H9 (cell line): ENCODE results near the gene CACNA1A. TPM values are rescaled to one million over a fixed set of nuclear protein-coding genes. Genes with fewer than 3 reads are reported as not detected.

ENCODE experiments used
- DNase-seq: peaks from one replicate; pipeline ENCODE4 v3.0.0-alpha.2; 2017
- H2AFZ ChIP-seq: one replicate; pipeline ENCODE4 v1.6.1; 2013; ENCODE audit warnings: mild to moderate bottlenecking, low read length, control low read depth, moderate library complexity
- H2AK5ac ChIP-seq: 2 replicates; pipeline ENCODE4 v1.6.1; 2013; ENCODE audit warnings: low read length, control low read depth, mixed read lengths; ENCODE audit not compliant: insufficient read length
- H2BK120ac ChIP-seq: one replicate; pipeline ENCODE4 v1.6.1; 2013; ENCODE audit warnings: low read depth, mild to moderate bottlenecking, low read length, control low read depth, inconsistent platforms; ENCODE audit not compliant: poor library complexity, severe bottlenecking
- H2BK12ac ChIP-seq: 2 replicates; pipeline ENCODE4 v1.6.1; 2013; ENCODE audit warnings: low read length, control low read depth, mixed read lengths, low read depth; ENCODE audit not compliant: insufficient read length
- H2BK15ac ChIP-seq: 2 replicates; pipeline ENCODE4 v1.6.1; 2013; ENCODE audit warnings: low read depth, low read length, control low read depth
- H2BK20ac ChIP-seq: one replicate; pipeline ENCODE4 v1.6.1; 2013; ENCODE audit warnings: low read depth, mild to moderate bottlenecking, low read length, control low read depth, inconsistent platforms; ENCODE audit not compliant: poor library complexity, severe bottlenecking
- H2BK5ac ChIP-seq: 2 replicates; pipeline ENCODE4 v1.6.1; 2013; ENCODE audit warnings: low read length, control low read depth, mixed read lengths; ENCODE audit not compliant: insufficient read length
- H3K14ac ChIP-seq: 2 replicates; pipeline ENCODE4 v1.6.1; 2013; ENCODE audit warnings: low read length, control low read depth; ENCODE audit not compliant: insufficient read depth
- H3K18ac ChIP-seq: 2 replicates; pipeline ENCODE4 v1.6.1; 2013; ENCODE audit warnings: low read depth, mild to moderate bottlenecking, mixed read lengths, low read length, control low read depth; ENCODE audit not compliant: insufficient read length
- H3K23ac ChIP-seq: 2 replicates; pipeline ENCODE4 v1.6.1; 2013; ENCODE audit warnings: low read length, control low read depth, mixed read lengths, low read depth; ENCODE audit not compliant: insufficient read length
- H3K23me2 ChIP-seq: 2 replicates; pipeline ENCODE4 v1.6.1; 2013; ENCODE audit warnings: low read depth, mild to moderate bottlenecking, mixed read lengths, low read length, control low read depth; ENCODE audit not compliant: insufficient read length, poor library complexity, severe bottlenecking
- H3K27ac ChIP-seq: 2 replicates; pipeline ENCODE4 v1.5.1; 2013; ENCODE audit warnings: low read length, control low read depth, mixed read lengths, low read depth; ENCODE audit not compliant: insufficient read length
- H3K27me3 ChIP-seq: 2 replicates; pipeline ENCODE4 v1.6.1; 2013; ENCODE audit warnings: low read length, control low read depth, inconsistent platforms; ENCODE audit not compliant: insufficient read depth
- H3K4ac ChIP-seq: 2 replicates; pipeline ENCODE4 v1.6.1; 2013; ENCODE audit warnings: low read depth, mild to moderate bottlenecking, control low read depth, inconsistent platforms, low read length, moderate library complexity
- H3K4me1 ChIP-seq: 2 replicates; pipeline ENCODE4 v1.6.1; 2013; ENCODE audit warnings: low read length, control low read depth, inconsistent platforms; ENCODE audit not compliant: insufficient read depth
- H3K4me2 ChIP-seq: 2 replicates; pipeline ENCODE4 v1.6.1; 2013; ENCODE audit warnings: low read length, control low read depth, mixed read lengths; ENCODE audit not compliant: insufficient read length, insufficient read depth
- H3K56ac ChIP-seq: 2 replicates; pipeline ENCODE4 v1.6.1; 2013; ENCODE audit warnings: low read depth, mild to moderate bottlenecking, mixed read lengths, low read length, control low read depth; ENCODE audit not compliant: insufficient read length
- H3K79me1 ChIP-seq: 2 replicates; pipeline ENCODE4 v1.6.1; 2013; ENCODE audit warnings: low read depth, mild to moderate bottlenecking, moderate library complexity, low read length, control low read depth, inconsistent platforms; ENCODE audit not compliant: insufficient read depth, poor library complexity, severe bottlenecking
- H3K79me2 ChIP-seq: 2 replicates; pipeline ENCODE4 v1.6.1; 2013; ENCODE audit warnings: low read length, control low read depth, inconsistent platforms; ENCODE audit not compliant: insufficient read depth
- H3K9ac ChIP-seq: 2 replicates; pipeline ENCODE4 v1.6.1; 2013; ENCODE audit warnings: low read length, control low read depth, mixed read lengths; ENCODE audit not compliant: insufficient read length; ENCODE audit errors: extremely low read depth
- H3K9me3 ChIP-seq: one replicate; pipeline ENCODE4 v1.6.1; 2013; ENCODE audit warnings: low read depth, low read length, inconsistent platforms; ENCODE audit not compliant: control insufficient read depth
- H3T11ph ChIP-seq: one replicate; pipeline ENCODE4 v1.6.1; 2013; ENCODE audit warnings: mild to moderate bottlenecking, low read length, control low read depth, inconsistent platforms
- H4K20me1 ChIP-seq: one replicate; pipeline ENCODE4 v1.6.1; 2013; ENCODE audit not compliant: control insufficient read depth, insufficient read length, insufficient read depth
- H4K5ac ChIP-seq: 2 replicates; pipeline ENCODE4 v1.6.1; 2013; ENCODE audit warnings: low read depth, mild to moderate bottlenecking, mixed read lengths, low read length, control low read depth; ENCODE audit not compliant: insufficient read length
- H4K8ac ChIP-seq: replicated peaks from 2 replicates; pipeline ENCODE4 v1.6.1; 2013; ENCODE audit warnings: low read length, control low read depth, mixed read lengths, low read depth; ENCODE audit not compliant: insufficient read length
- H4K91ac ChIP-seq: 2 replicates; pipeline ENCODE4 v1.6.1; 2013; ENCODE audit warnings: low read depth, mild to moderate bottlenecking, moderate library complexity, mixed read lengths, low read length, control low read depth; ENCODE audit not compliant: insufficient read length
- H3K27ac Mint-ChIP-seq, 3 experiments: 2 replicates in 2 of 3; 3 replicates in 1 of 3; pipeline ENCODE4 v1.8.0; 2020 to 2021; ENCODE audit warnings: mixed read lengths in 3 of 3, mild to moderate bottlenecking in 1 of 3, moderate library complexity in 1 of 3
- H3K27me3 Mint-ChIP-seq: 2 replicates; pipeline ENCODE4 v1.8.0; 2021; ENCODE audit warnings: low read depth, mild to moderate bottlenecking, moderate library complexity, mixed read lengths
- H3K36me3 Mint-ChIP-seq, 3 experiments: 2 replicates in 2 of 3; 3 replicates in 1 of 3; pipeline ENCODE4 v1.8.0; 2020 to 2021; ENCODE audit warnings: low read depth in 3 of 3, mixed read lengths in 3 of 3; ENCODE audit not compliant: insufficient read depth in 1 of 3
- H3K4me1 Mint-ChIP-seq, 2 experiments: 2 replicates each; pipeline ENCODE4 v1.8.0; 2020; ENCODE audit warnings: mixed read lengths in 2 of 2
- H3K4me3 Mint-ChIP-seq, 2 experiments: 2 replicates in 1 of 2; 3 replicates in 1 of 2; pipeline ENCODE4 v1.8.0; 2020 to 2021; ENCODE audit warnings: mild to moderate bottlenecking in 2 of 2, mixed read lengths in 2 of 2, moderate library complexity in 1 of 2
- H3K9me3 Mint-ChIP-seq, 2 experiments: 2 replicates in 1 of 2; 3 replicates in 1 of 2; pipeline ENCODE4 v1.8.0; 2020; ENCODE audit warnings: mild to moderate bottlenecking in 2 of 2, mixed read lengths in 2 of 2, moderate library complexity in 1 of 2
- WGBS: extraction: QIAGEN DNeasy Blood & Tissue Kit; methylation state at CpG from one replicate; pipeline ENCODE4 v1.1.7; 2013; ENCODE audit warnings: missing lambda C conversion rate, low lambda C conversion rate, mixed read lengths; ENCODE audit not compliant: insufficient read length; ENCODE audit errors: extremely low coverage; 5-methylcytosine and 5-hydroxymethylcytosine counted together
- total RNA-seq: library from RNA; stranded (reverse); gene quantifications from 2 replicates; pipeline ENCODE4 v1.2.1, GENCODE V29; 2021
- TF ChIP-seq, protein P1 (sequence below): fragments of 200-600 bp; sonication (generic); conservative IDR thresholded peaks from 3 replicates; pipeline ENCODE4 v1.8.0; 2021; ENCODE audit warnings: antibody characterized with exemption, mild to moderate bottlenecking

The CACNA1A gene
- total RNA-seq, 1 experiment from 2014 or later = 8.0 TPM

DNA sequence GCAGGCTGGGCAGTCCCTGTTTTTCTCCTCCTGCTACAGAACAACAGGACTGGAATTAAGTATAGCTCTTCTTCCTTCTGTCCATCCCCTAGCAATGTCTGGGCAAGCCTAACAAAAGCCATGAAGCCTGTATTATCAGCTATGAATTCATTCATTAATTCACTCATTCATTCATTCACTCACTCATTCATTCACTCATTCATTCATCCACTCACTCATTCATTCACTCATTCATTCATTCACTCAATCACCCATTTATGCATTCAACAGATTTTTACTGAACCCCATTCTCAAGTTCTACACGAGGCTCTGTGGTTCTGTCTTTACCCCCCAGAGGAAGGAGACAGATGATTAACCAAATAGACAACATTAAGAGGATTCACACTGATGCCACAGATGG lies 69.9 kb downstream of the CACNA1A start:
- Histone ChIP-seq H3K4me2 (no peak overlapping the region), H3K56ac (no peak overlapping the region), H3K23ac (no peak overlapping the region), H3K9ac (no peak overlapping the region), H2AK5ac (no peak overlapping the region), H2BK5ac (no peak overlapping the region), H3K9me3 (no peaks in the 10 kb centered on the region), H3K23me2 (no peaks in the 10 kb centered on the region), H2BK120ac (no peak overlapping the region), H4K91ac (no peak overlapping the region), H3K14ac (no peak overlapping the region), H3K18ac (no peak overlapping the region), H4K8ac (no peak overlapping the region), H3K79me1 (no peaks in the 10 kb centered on the region), H4K20me1 (no peaks in the 10 kb centered on the region), H2AFZ (no peak overlapping the region), H2BK12ac (no peak overlapping the region), H3T11ph (no peak overlapping the region), H3K79me2 (no peaks in the 10 kb centered on the region), H3K27me3 (no peaks in the 10 kb centered on the region), H3K4ac (no peak overlapping the region), H2BK20ac (no peak overlapping the region), H3K27ac (no peak overlapping the region), H2BK15ac (no peak overlapping the region), H3K4me1 (no peaks in the 10 kb centered on the region), H4K5ac (no peak overlapping the region)
- H3K4me3 Mint-ChIP-seq = no peak overlapping the region
- no peaks in the 10 kb centered on the region for H3K9me3 Mint-ChIP-seq
- TF ChIP-seq, protein P1, sequence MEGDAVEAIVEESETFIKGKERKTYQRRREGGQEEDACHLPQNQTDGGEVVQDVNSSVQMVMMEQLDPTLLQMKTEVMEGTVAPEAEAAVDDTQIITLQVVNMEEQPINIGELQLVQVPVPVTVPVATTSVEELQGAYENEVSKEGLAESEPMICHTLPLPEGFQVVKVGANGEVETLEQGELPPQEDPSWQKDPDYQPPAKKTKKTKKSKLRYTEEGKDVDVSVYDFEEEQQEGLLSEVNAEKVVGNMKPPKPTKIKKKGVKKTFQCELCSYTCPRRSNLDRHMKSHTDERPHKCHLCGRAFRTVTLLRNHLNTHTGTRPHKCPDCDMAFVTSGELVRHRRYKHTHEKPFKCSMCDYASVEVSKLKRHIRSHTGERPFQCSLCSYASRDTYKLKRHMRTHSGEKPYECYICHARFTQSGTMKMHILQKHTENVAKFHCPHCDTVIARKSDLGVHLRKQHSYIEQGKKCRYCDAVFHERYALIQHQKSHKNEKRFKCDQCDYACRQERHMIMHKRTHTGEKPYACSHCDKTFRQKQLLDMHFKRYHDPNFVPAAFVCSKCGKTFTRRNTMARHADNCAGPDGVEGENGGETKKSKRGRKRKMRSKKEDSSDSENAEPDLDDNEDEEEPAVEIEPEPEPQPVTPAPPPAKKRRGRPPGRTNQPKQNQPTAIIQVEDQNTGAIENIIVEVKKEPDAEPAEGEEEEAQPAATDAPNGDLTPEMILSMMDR = no peak
- H3K27ac Mint-ChIP-seq = no peak overlapping the region
- no peaks in the 10 kb centered on the region; the same call in 1 of the 2 replicates for H3K27me3 Mint-ChIP-seq
- peaks cover 0 to under 1% of the 10 kb centered on the region in 2 experiments; a peak in 1 of 4 replicates for H3K4me1 Mint-ChIP-seq
- peaks cover 0 to 1% (median 0%) of the 10 kb centered on the region in 3 experiments; a peak in 2 of 7 replicates for H3K36me3 Mint-ChIP-seq
- no CpG with 5 or more reads among the region's 1 CpG for WGBS
- DNase-seq = no peak
